C4-2B (cell line): Measurements from ENCODE around the gene SIRT3.

Source experiments
- H3K27ac ChIP-seq: fragments of 450-650 bp; 2 replicates; pipeline ENCODE4 v1.5.1; 2017
- ZFX ChIP-seq: fragments of 450-650 bp; IDR thresholded peaks from 2 replicates; pipeline ENCODE4 v1.6.1; 2017
- TF ChIP-seq, protein P1 (sequence below): fragments of 450-650 bp; conservative IDR thresholded peaks from 2 replicates; pipeline ENCODE4 v1.5.1; 2017; ENCODE audit warnings: mild to moderate bottlenecking

SIRT3 gene

DNA sequence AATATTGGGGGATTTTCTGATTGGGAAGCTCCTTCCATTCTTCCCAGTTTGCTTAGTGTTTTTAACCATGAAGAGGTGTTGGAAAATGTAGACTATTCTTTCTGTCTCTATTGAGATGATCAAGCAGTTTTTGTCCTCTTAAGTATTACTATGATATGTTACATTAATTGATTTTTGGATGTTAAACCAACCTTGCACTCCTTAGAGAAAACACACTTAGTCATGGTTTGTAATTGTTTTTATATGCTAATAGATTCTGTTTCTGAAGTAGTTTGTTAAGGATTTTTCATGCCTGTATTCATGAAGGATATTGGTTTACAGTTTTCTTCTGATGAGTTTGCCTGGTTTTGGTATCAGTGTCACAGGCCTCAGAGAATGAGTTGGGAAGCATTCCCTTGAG is 40.1 kb upstream of the SIRT3 start:
- no peak for TF ChIP-seq ZFX
- TF ChIP-seq, protein P1, sequence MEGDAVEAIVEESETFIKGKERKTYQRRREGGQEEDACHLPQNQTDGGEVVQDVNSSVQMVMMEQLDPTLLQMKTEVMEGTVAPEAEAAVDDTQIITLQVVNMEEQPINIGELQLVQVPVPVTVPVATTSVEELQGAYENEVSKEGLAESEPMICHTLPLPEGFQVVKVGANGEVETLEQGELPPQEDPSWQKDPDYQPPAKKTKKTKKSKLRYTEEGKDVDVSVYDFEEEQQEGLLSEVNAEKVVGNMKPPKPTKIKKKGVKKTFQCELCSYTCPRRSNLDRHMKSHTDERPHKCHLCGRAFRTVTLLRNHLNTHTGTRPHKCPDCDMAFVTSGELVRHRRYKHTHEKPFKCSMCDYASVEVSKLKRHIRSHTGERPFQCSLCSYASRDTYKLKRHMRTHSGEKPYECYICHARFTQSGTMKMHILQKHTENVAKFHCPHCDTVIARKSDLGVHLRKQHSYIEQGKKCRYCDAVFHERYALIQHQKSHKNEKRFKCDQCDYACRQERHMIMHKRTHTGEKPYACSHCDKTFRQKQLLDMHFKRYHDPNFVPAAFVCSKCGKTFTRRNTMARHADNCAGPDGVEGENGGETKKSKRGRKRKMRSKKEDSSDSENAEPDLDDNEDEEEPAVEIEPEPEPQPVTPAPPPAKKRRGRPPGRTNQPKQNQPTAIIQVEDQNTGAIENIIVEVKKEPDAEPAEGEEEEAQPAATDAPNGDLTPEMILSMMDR = no peak

DNA sequence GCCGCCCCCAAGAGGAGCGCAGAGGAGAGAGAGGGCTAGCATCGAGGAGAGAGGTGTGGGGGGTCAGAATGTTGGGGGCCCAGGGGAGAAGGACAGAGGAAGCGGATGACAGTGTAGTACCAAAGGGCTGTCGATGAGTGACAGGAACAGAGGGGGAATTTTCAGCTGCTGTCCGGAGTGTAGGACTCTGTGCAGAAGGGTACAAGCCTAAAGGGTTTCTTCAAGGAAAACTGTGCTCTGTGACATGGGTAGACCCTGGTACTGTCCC is 36.7 kb upstream of the SIRT3 start:
- TF ChIP-seq, protein P1 = no peak
- no peak for TF ChIP-seq ZFX
- no peak overlapping the region for H3K27ac ChIP-seq

More for the DNA sequence above, 40.1 kb upstream of the SIRT3 start:
- H3K27ac ChIP-seq = no peak overlapping the region

DNA sequence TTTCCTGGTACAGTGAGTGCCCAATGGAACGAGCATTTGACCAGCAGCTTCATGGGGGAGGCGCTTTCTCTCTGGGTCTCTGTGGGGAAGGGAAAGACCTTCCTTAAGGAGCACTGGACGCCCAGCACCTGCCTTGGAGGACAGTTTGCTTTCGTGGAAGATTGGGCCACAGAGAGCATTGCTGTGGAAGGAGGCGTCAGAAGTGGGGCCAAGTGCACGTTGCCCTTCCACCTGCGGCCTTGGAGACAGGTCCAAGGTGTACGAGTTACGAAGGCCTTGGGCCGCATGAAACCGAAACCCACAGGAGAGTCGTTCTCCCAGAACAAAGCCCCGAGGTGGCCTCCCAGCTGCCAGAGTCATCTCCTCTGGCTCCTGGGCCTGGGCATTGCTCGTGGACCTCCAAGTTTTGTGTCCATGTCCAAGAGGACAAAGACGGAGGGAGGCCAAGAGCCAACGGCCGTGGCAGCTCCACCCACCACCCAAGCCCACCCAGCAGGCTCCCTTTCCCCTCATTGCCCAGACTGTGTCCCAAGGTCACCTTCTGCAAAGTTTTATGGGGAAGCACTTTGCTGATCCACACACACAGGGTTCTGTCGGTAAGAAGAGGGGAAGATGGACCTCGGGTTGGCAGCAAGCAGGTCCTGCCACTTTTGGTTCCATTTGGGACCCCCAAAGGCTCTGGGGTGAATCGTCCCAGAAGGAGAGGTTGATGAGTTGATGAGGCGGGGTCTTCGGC is 36.2 kb upstream of the SIRT3 start:
- H3K27ac ChIP-seq = no peak overlapping the region
- TF ChIP-seq, protein P1 = no peak
- no peak for TF ChIP-seq ZFX

DNA sequence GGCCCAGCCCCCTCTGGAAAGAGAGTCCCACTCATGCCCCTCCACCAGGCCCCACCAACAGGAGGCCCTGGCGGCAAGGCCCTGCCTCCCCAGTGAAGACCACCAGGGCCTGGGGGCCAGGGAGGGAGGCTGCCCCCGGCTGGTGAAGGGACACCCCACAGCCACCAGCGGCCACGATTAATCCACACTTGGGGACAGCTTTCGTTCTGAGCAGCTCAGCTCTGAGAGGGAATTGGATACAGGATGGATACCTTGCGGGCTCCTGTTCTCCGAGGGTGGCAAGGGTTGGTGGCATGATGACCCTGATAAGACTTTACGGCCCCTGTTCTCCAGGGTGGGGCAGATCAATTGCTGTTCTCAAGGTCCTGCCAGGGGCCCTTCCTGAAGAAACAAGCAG is 35.2 kb upstream of the SIRT3 start:
- H3K27ac ChIP-seq = no peak overlapping the region
- TF ChIP-seq, protein P1 = no peak
- no peak for TF ChIP-seq ZFX

DNA sequence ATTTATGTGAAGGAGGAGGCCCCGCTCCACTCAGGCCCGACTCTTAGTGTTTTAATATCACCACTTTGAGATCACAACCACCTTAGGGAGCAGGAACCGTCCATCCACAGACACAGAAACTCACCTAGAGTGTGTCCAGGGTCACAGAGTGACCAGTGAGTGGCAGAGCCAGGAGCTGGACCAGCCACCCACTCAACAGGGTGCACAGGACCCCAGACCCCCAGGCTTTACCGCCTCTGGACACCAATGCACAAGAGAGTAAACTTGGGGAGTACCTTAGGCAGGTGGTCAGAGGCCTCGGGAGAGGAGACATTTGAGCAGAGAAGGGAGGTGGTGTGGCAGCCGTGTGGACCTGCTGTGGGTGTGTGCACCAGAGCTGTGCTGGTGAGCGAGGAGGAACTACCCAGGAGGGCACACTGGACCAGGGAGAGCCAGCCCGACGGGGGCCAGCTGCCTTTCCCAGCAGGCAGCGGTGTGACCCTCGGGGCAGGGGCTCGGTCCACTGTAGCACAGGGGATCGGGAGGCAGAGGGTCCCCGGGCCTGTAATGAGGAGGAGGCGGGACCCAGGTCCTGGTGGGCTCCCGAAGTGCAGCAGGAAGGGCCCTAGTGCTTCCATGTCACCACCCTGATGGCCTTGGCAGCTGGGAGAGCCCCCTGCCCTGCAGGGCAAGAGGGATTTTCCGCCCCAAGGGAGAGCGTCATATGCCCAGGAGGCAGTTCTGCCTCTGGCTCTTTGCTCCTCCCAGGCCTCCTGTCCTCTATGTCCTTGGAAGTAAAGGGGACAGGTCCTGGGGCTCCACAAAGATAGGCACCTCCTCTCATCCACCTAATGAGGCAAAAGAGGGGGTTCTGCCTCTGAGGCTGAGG is 34.5 kb upstream of the SIRT3 start:
- TF ChIP-seq, protein P1 = no peak
- no peak for TF ChIP-seq ZFX
- H3K27ac ChIP-seq = no peak overlapping the region

DNA sequence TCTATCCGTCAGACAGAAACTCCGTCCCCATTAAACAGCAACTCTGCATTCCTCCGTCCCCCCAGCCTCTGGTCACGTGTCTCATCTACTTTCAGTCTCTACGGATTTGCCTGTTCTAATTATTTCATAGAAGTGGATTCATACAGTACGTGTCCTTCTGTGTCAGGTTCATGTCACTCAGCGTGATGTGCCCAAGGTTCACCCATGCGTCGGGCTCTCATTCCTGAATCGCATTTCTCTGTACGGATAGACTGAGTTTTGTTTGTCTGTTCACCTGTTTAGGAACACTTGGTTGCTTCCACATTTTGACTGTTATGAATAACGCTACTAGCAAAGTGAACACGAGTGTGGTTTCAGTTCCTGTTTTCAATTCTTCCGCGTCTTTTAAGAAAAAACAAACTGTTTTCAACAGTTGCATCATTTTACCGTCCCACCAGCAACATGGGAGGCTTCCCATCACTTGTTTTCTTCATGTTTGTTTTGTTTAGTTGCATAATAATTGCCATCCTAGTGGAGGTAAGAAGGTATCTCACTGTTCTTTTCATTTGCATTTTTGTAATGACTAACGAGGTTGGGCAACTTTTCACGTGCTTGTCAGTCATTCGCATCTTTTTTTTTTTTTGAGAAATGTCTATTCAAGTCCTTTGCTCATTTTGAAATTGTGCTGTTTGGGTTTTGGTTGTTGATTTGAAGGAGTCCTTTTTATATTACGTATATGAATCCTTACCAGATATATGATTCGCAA is 33.2 kb upstream of the SIRT3 start:
- no peak for TF ChIP-seq ZFX
- TF ChIP-seq, protein P1 = peak; percentile 29; the same call in 1 of the 2 replicates
- H3K27ac ChIP-seq = no peak overlapping the region
